K562 (cell line): Measurements from ENCODE around the gene TNFAIP3. TPM values are rescaled to one million over a fixed set of nuclear protein-coding genes. Genes with fewer than 3 reads are reported as not detected.

Experiments used
- CBX8 ChIP-seq: fragments of 200-600 bp; sonication (generic); IDR thresholded peaks from 2 replicates; pipeline ENCODE4 v1.6.1; 2012; ENCODE audit warnings: borderline replicate concordance, mixed run types, low read depth, mild to moderate bottlenecking, moderate library complexity, mixed read lengths, low read length, control low read depth, inconsistent platforms; ENCODE audit not compliant: poor library complexity, severe bottlenecking; ENCODE audit errors: extremely low read depth
- EGR1 ChIP-seq: fragments of 450-650 bp; conservative IDR thresholded peaks from 2 replicates; pipeline ENCODE4 v1.6.1; 2017; ENCODE audit warnings: mild to moderate bottlenecking
- EZH2 ChIP-seq: IDR thresholded peaks from 2 replicates; pipeline ENCODE4 v1.6.1; 2012; ENCODE audit warnings: low read depth, mild to moderate bottlenecking, inconsistent platforms, low read length, borderline replicate concordance
- HNRNPUL1 ChIP-seq: fragments of 200-400 bp; formaldehyde crosslinking; IDR thresholded peaks from 2 replicates; pipeline ENCODE4 v1.6.1; 2017; ENCODE audit warnings: low read length
- HOXB6 ChIP-seq: fragments of 250-450 bp; sonication (Bioruptor Pico); IDR thresholded peaks from 2 replicates; pipeline ENCODE4 v1.5.1; 2022; ENCODE audit warnings: mild to moderate bottlenecking, borderline replicate concordance
- KDM1A ChIP-seq, 2 experiments: fragments of 450-650 bp; IDR thresholded peaks; 2 replicates each; pipeline ENCODE4 v1.6.1; 2016; ENCODE audit warnings: mild to moderate bottlenecking in 2 of 2
- MCM3 ChIP-seq: fragments of 450-650 bp; IDR thresholded peaks from 2 replicates; pipeline ENCODE4 v1.6.1; 2016
- MEIS2 ChIP-seq: fragments of 450-650 bp; IDR thresholded peaks from 2 replicates; pipeline ENCODE4 v1.6.1; 2014; ENCODE audit warnings: mild to moderate bottlenecking; ENCODE audit not compliant: partially characterized antibody
- PML ChIP-seq: IDR thresholded peaks from 2 replicates; pipeline ENCODE4 v1.6.1; 2012; ENCODE audit warnings: low read length, inconsistent platforms
- RFX7 ChIP-seq: fragments of 250-450 bp; sonication (Bioruptor Pico); IDR thresholded peaks from 2 replicates; pipeline ENCODE4 v1.5.1; 2021; ENCODE audit warnings: mild to moderate bottlenecking
- SETDB1 ChIP-seq: IDR thresholded peaks from one replicate; pipeline ENCODE4 v1.6.1; 2012; ENCODE audit warnings: low read length, control low read depth, inconsistent platforms
- SIN3A ChIP-seq, 2 experiments: fragments of 150-350 bp in 1 of 2; IDR thresholded peaks; 2 replicates each; pipeline ENCODE4 v1.6.1; 2011 to 2016; ENCODE audit warnings: borderline replicate concordance in 2 of 2, low read depth in 2 of 2, low read length in 2 of 2, mild to moderate bottlenecking in 2 of 2, moderate library complexity in 2 of 2; ENCODE audit not compliant: control insufficient read depth in 1 of 2
- SIX5 ChIP-seq, 2 experiments: IDR thresholded peaks; 2 replicates each; pipeline ENCODE4 v1.6.1; 2011; ENCODE audit warnings: low read length in 2 of 2, borderline replicate concordance in 1 of 2, low read depth in 1 of 2, mild to moderate bottlenecking in 1 of 2, moderate library complexity in 1 of 2; ENCODE audit not compliant: insufficient read depth in 1 of 2
- polyA plus RNA-seq, 8 experiments: library from polyadenylated mRNA; depleted of rRNA in 4 of 8; stranded (reverse) in 5 of 8; unstranded in 3 of 8; fragments of >200 nt; fragmentation: Nextera tagmentation in 2 of 8; fragmentation: Illumina TruSeq in 1 of 8; extraction: Ambion mirVana in 2 of 8; extraction: Trizol in 1 of 8; gene quantifications; 2 replicates each; pipeline versions ENCODE4 v1.2.1 to v1.2.3, GENCODE V29; 2011 to 2014; ENCODE audit warnings: inconsistent platforms in 1 of 8, missing spikeins in 1 of 8
- total RNA-seq, 7 experiments: library from RNA; depleted of rRNA in 6 of 7; stranded (reverse); fragments of >200 nt in 6 of 7; fragmentation: Illumina TruSeq in 2 of 7; extraction: Trizol in 2 of 7; gene quantifications; 2 replicates each; pipeline versions ENCODE4 v1.2.1 to v1.2.3, GENCODE V29; 2011 to 2021; ENCODE audit warnings: low replicate concordance in 1 of 7
- TF ChIP-seq, protein P1 (sequence below): fragments of 450-650 bp; IDR thresholded peaks from 2 replicates; pipeline ENCODE4 v1.6.1; 2017; ENCODE audit warnings: mild to moderate bottlenecking, moderate library complexity
- TF ChIP-seq, protein P2 (sequence below): fragments of 150-350 bp; IDR thresholded peaks from 2 replicates; pipeline ENCODE4 v1.6.1; 2014; ENCODE audit warnings: low read depth, mild to moderate bottlenecking, low read length, borderline replicate concordance
- TF ChIP-seq, protein P3 (sequence below): fragments of 250-450 bp; sonication (Bioruptor Pico); IDR thresholded peaks from 2 replicates; pipeline ENCODE4 v1.4.0; 2020; ENCODE audit warnings: mild to moderate bottlenecking, moderate library complexity
- TF ChIP-seq, protein P4 (sequence below): fragments of 250-450 bp; sonication (Bioruptor Pico); IDR thresholded peaks from 2 replicates; pipeline ENCODE4 v1.8.0; 2021; ENCODE audit warnings: mild to moderate bottlenecking, moderate library complexity
- TF ChIP-seq, protein P5 (sequence below): fragments of 250-450 bp; sonication (Bioruptor Pico); IDR thresholded peaks from 2 replicates; pipeline ENCODE4 v1.5.0; 2020; ENCODE audit warnings: mild to moderate bottlenecking, borderline replicate concordance

TNFAIP3 gene
- total and polyA plus RNA-seq, 9 of the 15 experiments (the other 6 are each of a cell fraction or from before 2014, with no cell fraction given) = 0.79 to 17.0 (median 6.4) TPM

DNA sequence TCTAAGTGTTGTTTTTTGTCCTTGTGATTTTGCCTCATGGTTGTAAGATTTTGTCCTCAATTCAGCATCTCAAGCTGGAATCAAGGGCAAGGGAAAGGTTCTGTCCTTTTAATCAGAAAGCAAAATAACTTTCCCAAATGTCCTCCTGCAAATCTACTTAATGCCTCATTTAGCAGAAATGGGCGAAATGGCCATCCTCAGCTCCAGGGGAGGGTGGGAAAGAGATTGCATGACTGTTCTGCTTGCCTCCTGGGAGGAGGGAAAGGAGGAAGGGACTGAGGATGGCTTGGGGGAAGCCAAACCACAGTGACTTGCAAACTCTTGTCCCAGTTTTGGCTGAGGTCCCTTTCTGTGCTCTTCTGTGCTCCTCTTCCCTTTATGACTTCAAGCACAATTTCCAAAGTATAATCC, 43.4 kb downstream of the TNFAIP3 start (continued):
- no peak for TF ChIP-seq SIX5 (IDR thresholded peaks at IDR 0.05; ENCODE audit: borderline replicate concordance in 1 of 2, insufficient read depth in 1 of 2, low read depth in 1 of 2, low read length in 2 of 2)
- no peak for TF ChIP-seq MCM3
- TF ChIP-seq RFX7 (CRISPR knock-in tag) = no peak
- TF ChIP-seq HNRNPUL1 = no peak
- TF ChIP-seq KDM1A (IDR thresholded peaks at IDR 0.05) = peak; percentile 87 to 92
- TF ChIP-seq, protein P1, sequence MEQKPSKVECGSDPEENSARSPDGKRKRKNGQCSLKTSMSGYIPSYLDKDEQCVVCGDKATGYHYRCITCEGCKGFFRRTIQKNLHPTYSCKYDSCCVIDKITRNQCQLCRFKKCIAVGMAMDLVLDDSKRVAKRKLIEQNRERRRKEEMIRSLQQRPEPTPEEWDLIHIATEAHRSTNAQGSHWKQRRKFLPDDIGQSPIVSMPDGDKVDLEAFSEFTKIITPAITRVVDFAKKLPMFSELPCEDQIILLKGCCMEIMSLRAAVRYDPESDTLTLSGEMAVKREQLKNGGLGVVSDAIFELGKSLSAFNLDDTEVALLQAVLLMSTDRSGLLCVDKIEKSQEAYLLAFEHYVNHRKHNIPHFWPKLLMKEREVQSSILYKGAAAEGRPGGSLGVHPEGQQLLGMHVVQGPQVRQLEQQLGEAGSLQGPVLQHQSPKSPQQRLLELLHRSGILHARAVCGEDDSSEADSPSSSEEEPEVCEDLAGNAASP = no peak
- TF ChIP-seq HOXB6 (CRISPR knock-in tag) = no peak
- no peak for TF ChIP-seq SETDB1
- TF ChIP-seq CBX8 = no peak
- TF ChIP-seq SIN3A (IDR thresholded peaks at IDR 0.05; ENCODE audit: borderline replicate concordance in 2 of 2, control insufficient read depth in 1 of 2, low read depth in 2 of 2, low read length in 2 of 2) = no peak
- TF ChIP-seq, protein P2, sequence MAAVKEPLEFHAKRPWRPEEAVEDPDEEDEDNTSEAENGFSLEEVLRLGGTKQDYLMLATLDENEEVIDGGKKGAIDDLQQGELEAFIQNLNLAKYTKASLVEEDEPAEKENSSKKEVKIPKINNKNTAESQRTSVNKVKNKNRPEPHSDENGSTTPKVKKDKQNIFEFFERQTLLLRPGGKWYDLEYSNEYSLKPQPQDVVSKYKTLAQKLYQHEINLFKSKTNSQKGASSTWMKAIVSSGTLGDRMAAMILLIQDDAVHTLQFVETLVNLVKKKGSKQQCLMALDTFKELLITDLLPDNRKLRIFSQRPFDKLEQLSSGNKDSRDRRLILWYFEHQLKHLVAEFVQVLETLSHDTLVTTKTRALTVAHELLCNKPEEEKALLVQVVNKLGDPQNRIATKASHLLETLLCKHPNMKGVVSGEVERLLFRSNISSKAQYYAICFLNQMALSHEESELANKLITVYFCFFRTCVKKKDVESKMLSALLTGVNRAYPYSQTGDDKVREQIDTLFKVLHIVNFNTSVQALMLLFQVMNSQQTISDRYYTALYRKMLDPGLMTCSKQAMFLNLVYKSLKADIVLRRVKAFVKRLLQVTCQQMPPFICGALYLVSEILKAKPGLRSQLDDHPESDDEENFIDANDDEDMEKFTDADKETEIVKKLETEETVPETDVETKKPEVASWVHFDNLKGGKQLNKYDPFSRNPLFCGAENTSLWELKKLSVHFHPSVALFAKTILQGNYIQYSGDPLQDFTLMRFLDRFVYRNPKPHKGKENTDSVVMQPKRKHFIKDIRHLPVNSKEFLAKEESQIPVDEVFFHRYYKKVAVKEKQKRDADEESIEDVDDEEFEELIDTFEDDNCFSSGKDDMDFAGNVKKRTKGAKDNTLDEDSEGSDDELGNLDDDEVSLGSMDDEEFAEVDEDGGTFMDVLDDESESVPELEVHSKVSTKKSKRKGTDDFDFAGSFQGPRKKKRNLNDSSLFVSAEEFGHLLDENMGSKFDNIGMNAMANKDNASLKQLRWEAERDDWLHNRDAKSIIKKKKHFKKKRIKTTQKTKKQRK = no peak
- TF ChIP-seq PML = peak; percentile 41; the same call in 1 of the 2 replicates
- no peak for TF ChIP-seq MEIS2
- TF ChIP-seq, protein P3, sequence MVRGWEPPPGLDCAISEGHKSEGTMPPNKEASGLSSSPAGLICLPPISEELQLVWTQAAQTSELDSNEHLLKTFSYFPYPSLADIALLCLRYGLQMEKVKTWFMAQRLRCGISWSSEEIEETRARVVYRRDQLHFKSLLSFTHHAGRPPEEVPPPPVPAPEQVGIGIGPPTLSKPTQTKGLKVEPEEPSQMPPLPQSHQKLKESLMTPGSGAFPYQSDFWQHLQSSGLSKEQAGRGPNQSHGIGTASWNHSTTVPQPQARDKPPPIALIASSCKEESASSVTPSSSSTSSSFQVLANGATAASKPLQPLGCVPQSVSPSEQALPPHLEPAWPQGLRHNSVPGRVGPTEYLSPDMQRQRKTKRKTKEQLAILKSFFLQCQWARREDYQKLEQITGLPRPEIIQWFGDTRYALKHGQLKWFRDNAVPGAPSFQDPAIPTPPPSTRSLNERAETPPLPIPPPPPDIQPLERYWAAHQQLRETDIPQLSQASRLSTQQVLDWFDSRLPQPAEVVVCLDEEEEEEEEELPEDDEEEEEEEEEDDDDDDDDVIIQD (CRISPR knock-in tag) = peak; percentile 79; the same call in 1 of the 2 replicates
- TF ChIP-seq, protein P4, sequence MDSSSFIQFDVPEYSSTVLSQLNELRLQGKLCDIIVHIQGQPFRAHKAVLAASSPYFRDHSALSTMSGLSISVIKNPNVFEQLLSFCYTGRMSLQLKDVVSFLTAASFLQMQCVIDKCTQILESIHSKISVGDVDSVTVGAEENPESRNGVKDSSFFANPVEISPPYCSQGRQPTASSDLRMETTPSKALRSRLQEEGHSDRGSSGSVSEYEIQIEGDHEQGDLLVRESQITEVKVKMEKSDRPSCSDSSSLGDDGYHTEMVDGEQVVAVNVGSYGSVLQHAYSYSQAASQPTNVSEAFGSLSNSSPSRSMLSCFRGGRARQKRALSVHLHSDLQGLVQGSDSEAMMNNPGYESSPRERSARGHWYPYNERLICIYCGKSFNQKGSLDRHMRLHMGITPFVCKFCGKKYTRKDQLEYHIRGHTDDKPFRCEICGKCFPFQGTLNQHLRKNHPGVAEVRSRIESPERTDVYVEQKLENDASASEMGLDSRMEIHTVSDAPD = no peak
- no peak for TF ChIP-seq EGR1
- no peak for TF ChIP-seq EZH2
- TF ChIP-seq, protein P5, sequence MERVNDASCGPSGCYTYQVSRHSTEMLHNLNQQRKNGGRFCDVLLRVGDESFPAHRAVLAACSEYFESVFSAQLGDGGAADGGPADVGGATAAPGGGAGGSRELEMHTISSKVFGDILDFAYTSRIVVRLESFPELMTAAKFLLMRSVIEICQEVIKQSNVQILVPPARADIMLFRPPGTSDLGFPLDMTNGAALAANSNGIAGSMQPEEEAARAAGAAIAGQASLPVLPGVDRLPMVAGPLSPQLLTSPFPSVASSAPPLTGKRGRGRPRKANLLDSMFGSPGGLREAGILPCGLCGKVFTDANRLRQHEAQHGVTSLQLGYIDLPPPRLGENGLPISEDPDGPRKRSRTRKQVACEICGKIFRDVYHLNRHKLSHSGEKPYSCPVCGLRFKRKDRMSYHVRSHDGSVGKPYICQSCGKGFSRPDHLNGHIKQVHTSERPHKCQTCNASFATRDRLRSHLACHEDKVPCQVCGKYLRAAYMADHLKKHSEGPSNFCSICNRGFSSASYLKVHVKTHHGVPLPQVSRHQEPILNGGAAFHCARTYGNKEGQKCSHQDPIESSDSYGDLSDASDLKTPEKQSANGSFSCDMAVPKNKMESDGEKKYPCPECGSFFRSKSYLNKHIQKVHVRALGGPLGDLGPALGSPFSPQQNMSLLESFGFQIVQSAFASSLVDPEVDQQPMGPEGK (CRISPR knock-in tag) = peak; percentile 80; the same call in 1 of the 2 replicates
